Measurements from ENCODE around the gene NOXA1. TPM values are rescaled to one million over a fixed set of nuclear protein-coding genes. Genes with fewer than 3 reads are reported as not detected.
A peak's percentile ranks its signal among the peaks of the same experiment; 100 is the strongest.
"Not testable (repeated sequence)": the region's sequence is repeated elsewhere in the genome, so short reads cannot be mapped to it uniquely, and the experiment has no call there.

The NOXA1 gene
- polyA plus RNA-seq, 4 donors, result 8.0 to 38.0 (median 20.7) TPM

- WGBS, 3 donors, result 55 to 96% (median 76%) methylated on average over 11 to 23 of the region's 31 CpGs
- DNase-seq, result not testable (repeated sequence)
These were observed 28.2 kb downstream of the NOXA1 start for GRCh38 chr9:137451264-137452005.

GRCh38 chr9:137452006-137452760 lies 29.0 kb downstream of the NOXA1 start:
- peaks cover 0 to 69% (median 6%) of the 10 kb centered on the region in 3 donors for H3K36me3 ChIP-seq (ENCODE audit: control insufficient read depth in 3 of 3, insufficient read depth in 2 of 3, low read depth in 1 of 3, low read length in 3 of 3)
- no peak overlapping the region for H3K4me3 ChIP-seq (ENCODE audit: low read depth in 1 of 3, low read length in 3 of 3)
- FAIRE-seq (no peak), DNase-seq (no peak)
- 82 to 94% (median 89%) methylated on average over 17 of the region's 17 CpGs for WGBS, 3 donors
- H3K27ac ChIP-seq (ENCODE audit: low read depth in 1 of 3, low read length in 2 of 3), result no peak overlapping the region
- no peaks in the 10 kb centered on the region for H3K27me3 ChIP-seq (ENCODE audit: control insufficient read depth in 3 of 3, insufficient read depth in 3 of 3, low read length in 3 of 3)
- peaks cover 2 to 20% (median 6%) of the 10 kb centered on the region in 3 donors for H3K4me1 ChIP-seq (ENCODE audit: control insufficient read depth in 3 of 3, insufficient read depth in 2 of 3, low read depth in 1 of 3, low read length in 2 of 3)
- no peaks in the 10 kb centered on the region for H3K9me3 ChIP-seq (ENCODE audit: control insufficient read depth in 2 of 2, insufficient read depth in 1 of 2, low read depth in 1 of 2, low read length in 1 of 2)

More at GRCh38 chr9:137451264-137452005, 28.2 kb downstream of the NOXA1 start:
- peaks cover 0 to 64% (median 6%) of the 10 kb centered on the region in 3 donors for H3K36me3 ChIP-seq (ENCODE audit: control insufficient read depth in 3 of 3, insufficient read depth in 2 of 3, low read depth in 1 of 3, low read length in 3 of 3)
- FAIRE-seq; H3K9me3 ChIP-seq (ENCODE audit: control insufficient read depth in 2 of 2, insufficient read depth in 1 of 2, low read depth in 1 of 2, low read length in 1 of 2); H3K27ac ChIP-seq (ENCODE audit: low read depth in 1 of 3, low read length in 2 of 3); H3K4me3 ChIP-seq (ENCODE audit: low read depth in 1 of 3, low read length in 3 of 3); H3K27me3 ChIP-seq (ENCODE audit: control insufficient read depth in 3 of 3, insufficient read depth in 3 of 3, low read length in 3 of 3): not testable (repeated sequence)
- H3K4me1 ChIP-seq (ENCODE audit: control insufficient read depth in 3 of 3, insufficient read depth in 2 of 3, low read depth in 1 of 3, low read length in 2 of 3), result peaks cover 2 to 20% (median 6%) of the 10 kb centered on the region in 3 donors

GRCh38 chr9:137452761-137453642 lies 29.8 kb downstream of the NOXA1 start:
- H3K27me3 ChIP-seq (ENCODE audit: control insufficient read depth in 3 of 3, insufficient read depth in 3 of 3, low read length in 3 of 3), result no peaks in the 10 kb centered on the region
- no peak overlapping the region for H3K27ac ChIP-seq (ENCODE audit: low read depth in 1 of 3, low read length in 2 of 3)
- WGBS, 3 donors, result 84 to 88% (median 84%) methylated on average over 37 to 43 of the region's 43 CpGs
- H3K36me3 ChIP-seq (ENCODE audit: control insufficient read depth in 3 of 3, insufficient read depth in 2 of 3, low read depth in 1 of 3, low read length in 3 of 3), result peaks cover 0 to 73% (median 6%) of the 10 kb centered on the region in 3 donors
- FAIRE-seq (no peak), DNase-seq (no peak)
- peaks cover 5 to 26% (median 6%) of the 10 kb centered on the region in 3 donors for H3K4me1 ChIP-seq (ENCODE audit: control insufficient read depth in 3 of 3, insufficient read depth in 2 of 3, low read depth in 1 of 3, low read length in 2 of 3)
- peak overlapping the region in 2 of 3 donors; percentile 39 to 49 for H3K4me3 ChIP-seq (ENCODE audit: low read depth in 1 of 3, low read length in 3 of 3)
- H3K9me3 ChIP-seq (ENCODE audit: control insufficient read depth in 2 of 2, insufficient read depth in 1 of 2, low read depth in 1 of 2, low read length in 1 of 2), result no peaks in the 10 kb centered on the region

GRCh38 chr9:137453643-137454081 lies 30.5 kb downstream of the NOXA1 start:
- Histone ChIP-seq H3K9me3 (ENCODE audit: control insufficient read depth in 2 of 2, insufficient read depth in 1 of 2, low read depth in 1 of 2, low read length in 1 of 2) (no peaks in the 10 kb centered on the region), H3K27ac (ENCODE audit: low read depth in 1 of 3, low read length in 2 of 3) (no peak overlapping the region), H3K36me3 (ENCODE audit: control insufficient read depth in 3 of 3, insufficient read depth in 2 of 3, low read depth in 1 of 3, low read length in 3 of 3) (peaks cover 0 to 69% (median 6%) of the 10 kb centered on the region in 3 donors), H3K4me3 (ENCODE audit: low read depth in 1 of 3, low read length in 3 of 3) (peak overlapping the region in 2 of 3 donors; percentile 39 to 49), H3K27me3 (ENCODE audit: control insufficient read depth in 3 of 3, insufficient read depth in 3 of 3, low read length in 3 of 3) (no peaks in the 10 kb centered on the region), H3K4me1 (ENCODE audit: control insufficient read depth in 3 of 3, insufficient read depth in 2 of 3, low read depth in 1 of 3, low read length in 2 of 3) (peaks cover 6 to 32% (median 6%) of the 10 kb centered on the region in 3 donors)
- DNase-seq (peak; percentile 79 to 83), FAIRE-seq (no peak)
- 21 to 40% (median 35%) methylated on average over 22 to 25 of the region's 25 CpGs for WGBS, 3 donors

GRCh38 chr9:137454145-137454596 lies 31.0 kb downstream of the NOXA1 start:
- H3K27me3 ChIP-seq (ENCODE audit: control insufficient read depth in 3 of 3, insufficient read depth in 3 of 3, low read length in 3 of 3), result no peaks in the 10 kb centered on the region
- FAIRE-seq (no peak), DNase-seq (peak; percentile 61 to 81)
- peaks cover 0 to 64% (median 6%) of the 10 kb centered on the region in 3 donors for H3K36me3 ChIP-seq (ENCODE audit: control insufficient read depth in 3 of 3, insufficient read depth in 2 of 3, low read depth in 1 of 3, low read length in 3 of 3)
- H3K4me3 ChIP-seq (ENCODE audit: low read depth in 1 of 3, low read length in 3 of 3), result peak overlapping the region; percentile 42 to 54 (median 48)
- H3K4me1 ChIP-seq (ENCODE audit: control insufficient read depth in 3 of 3, insufficient read depth in 2 of 3, low read depth in 1 of 3, low read length in 2 of 3), result peaks cover 6 to 32% (median 6%) of the 10 kb centered on the region in 3 donors
- H3K27ac ChIP-seq (ENCODE audit: low read depth in 1 of 3, low read length in 2 of 3), result peak overlapping the region; percentile 87 to 91 (median 89)
- no peaks in the 10 kb centered on the region for H3K9me3 ChIP-seq (ENCODE audit: control insufficient read depth in 2 of 2, insufficient read depth in 1 of 2, low read depth in 1 of 2, low read length in 1 of 2)
- 2 to 17% (median 5%) methylated on average over 6 to 22 of the region's 24 CpGs for WGBS, 3 donors

GRCh38 chr9:137454597-137455358 lies 31.6 kb downstream of the NOXA1 start:
- WGBS, 3 donors, result 42 to 64% (median 46%) methylated on average over 29 to 30 of the region's 30 CpGs
- Histone ChIP-seq H3K9me3 (ENCODE audit: control insufficient read depth in 2 of 2, insufficient read depth in 1 of 2, low read depth in 1 of 2, low read length in 1 of 2) (no peaks in the 10 kb centered on the region), H3K27me3 (ENCODE audit: control insufficient read depth in 3 of 3, insufficient read depth in 3 of 3, low read length in 3 of 3) (no peaks in the 10 kb centered on the region), H3K36me3 (ENCODE audit: control insufficient read depth in 3 of 3, insufficient read depth in 2 of 3, low read depth in 1 of 3, low read length in 3 of 3) (peaks cover 0 to 58% (median 2%) of the 10 kb centered on the region in 3 donors), H3K4me3 (ENCODE audit: low read depth in 1 of 3, low read length in 3 of 3) (peak overlapping the region; percentile 42 to 54 (median 48)), H3K4me1 (ENCODE audit: control insufficient read depth in 3 of 3, insufficient read depth in 2 of 3, low read depth in 1 of 3, low read length in 2 of 3) (peaks cover 8 to 37% (median 9%) of the 10 kb centered on the region in 3 donors), H3K27ac (ENCODE audit: low read depth in 1 of 3, low read length in 2 of 3) (peak overlapping the region; percentile 87 to 91 (median 89))
- DNase-seq, result peak in 1 of 2 donors; percentile 89
- no peak for FAIRE-seq

- H3K9me3 ChIP-seq (ENCODE audit: control insufficient read depth in 2 of 2, insufficient read depth in 1 of 2, low read depth in 1 of 2, low read length in 1 of 2), result no peaks in the 10 kb centered on the region
- peaks cover 8 to 44% (median 9%) of the 10 kb centered on the region in 3 donors for H3K4me1 ChIP-seq (ENCODE audit: control insufficient read depth in 3 of 3, insufficient read depth in 2 of 3, low read depth in 1 of 3, low read length in 2 of 3)
- 73 to 92% (median 87%) methylated on average over 16 to 18 of the region's 18 CpGs for WGBS, 3 donors
- H3K36me3 ChIP-seq (ENCODE audit: control insufficient read depth in 3 of 3, insufficient read depth in 2 of 3, low read depth in 1 of 3, low read length in 3 of 3), result peaks cover 0 to 54% (median 0%) of the 10 kb centered on the region in 3 donors
- no peak for DNase-seq
- H3K27me3 ChIP-seq (ENCODE audit: control insufficient read depth in 3 of 3, insufficient read depth in 3 of 3, low read length in 3 of 3), result no peaks in the 10 kb centered on the region
- FAIRE-seq, result no peak
- no peak overlapping the region for H3K4me3 ChIP-seq (ENCODE audit: low read depth in 1 of 3, low read length in 3 of 3)
- no peak overlapping the region for H3K27ac ChIP-seq (ENCODE audit: low read depth in 1 of 3, low read length in 2 of 3)
These were observed 32.3 kb downstream of the NOXA1 start for GRCh38 chr9:137455359-137455991.
